Chondrocyte (in vitro differentiated cells): ENCODE results near the gene RASSF9. TPM values are rescaled to one million over a fixed set of nuclear protein-coding genes. Genes with fewer than 3 reads are reported as not detected.

Source experiments
- DNase-seq: peaks from one replicate; pipeline ENCODE4 v3.0.0; 2021; ENCODE audit warnings: mixed read lengths, low spot score
- H3K27ac Mint-ChIP-seq: one replicate; pipeline ENCODE4 v1.8.0; 2021; ENCODE audit warnings: mild to moderate bottlenecking, moderate library complexity, mixed read lengths; ENCODE audit not compliant: unreplicated experiment
- H3K27me3 Mint-ChIP-seq: 2 replicates; pipeline ENCODE4 v1.8.0; 2021; ENCODE audit warnings: low read depth, mixed read lengths
- H3K36me3 Mint-ChIP-seq: 2 replicates; pipeline ENCODE4 v1.8.0; 2021; ENCODE audit warnings: low read depth, mixed read lengths
- H3K4me1 Mint-ChIP-seq: 2 replicates; pipeline ENCODE4 v1.8.0; 2021; ENCODE audit warnings: low read depth, mild to moderate bottlenecking, mixed read lengths
- H3K4me3 Mint-ChIP-seq: one replicate; pipeline ENCODE4 v1.8.0; 2021; ENCODE audit warnings: mild to moderate bottlenecking, moderate library complexity, mixed read lengths; ENCODE audit not compliant: unreplicated experiment
- H3K9me3 Mint-ChIP-seq: 2 replicates; pipeline ENCODE4 v1.8.0; 2021; ENCODE audit warnings: low read depth, mixed read lengths
- CTCF ChIP-seq: fragments of 200-600 bp; sonication (generic); IDR thresholded peaks from 2 replicates; pipeline ENCODE4 v1.5.0; 2021; ENCODE audit warnings: antibody characterized with exemption, mild to moderate bottlenecking, moderate library complexity
- long read RNA-seq: library from polyadenylated mRNA; stranded (forward); transcript quantifications from one replicate; pipeline ENCODE4 v2.0.0, GENCODE V29; 2021
- total RNA-seq: library from RNA; stranded (reverse); gene quantifications from 3 replicates; pipeline ENCODE4 v1.2.1, GENCODE V29; 2021

Gene RASSF9
- total RNA-seq = 0.44 to 0.82 TPM (median 0.47 TPM) in 3 replicates
- long read RNA-seq = 0 reads

DNA sequence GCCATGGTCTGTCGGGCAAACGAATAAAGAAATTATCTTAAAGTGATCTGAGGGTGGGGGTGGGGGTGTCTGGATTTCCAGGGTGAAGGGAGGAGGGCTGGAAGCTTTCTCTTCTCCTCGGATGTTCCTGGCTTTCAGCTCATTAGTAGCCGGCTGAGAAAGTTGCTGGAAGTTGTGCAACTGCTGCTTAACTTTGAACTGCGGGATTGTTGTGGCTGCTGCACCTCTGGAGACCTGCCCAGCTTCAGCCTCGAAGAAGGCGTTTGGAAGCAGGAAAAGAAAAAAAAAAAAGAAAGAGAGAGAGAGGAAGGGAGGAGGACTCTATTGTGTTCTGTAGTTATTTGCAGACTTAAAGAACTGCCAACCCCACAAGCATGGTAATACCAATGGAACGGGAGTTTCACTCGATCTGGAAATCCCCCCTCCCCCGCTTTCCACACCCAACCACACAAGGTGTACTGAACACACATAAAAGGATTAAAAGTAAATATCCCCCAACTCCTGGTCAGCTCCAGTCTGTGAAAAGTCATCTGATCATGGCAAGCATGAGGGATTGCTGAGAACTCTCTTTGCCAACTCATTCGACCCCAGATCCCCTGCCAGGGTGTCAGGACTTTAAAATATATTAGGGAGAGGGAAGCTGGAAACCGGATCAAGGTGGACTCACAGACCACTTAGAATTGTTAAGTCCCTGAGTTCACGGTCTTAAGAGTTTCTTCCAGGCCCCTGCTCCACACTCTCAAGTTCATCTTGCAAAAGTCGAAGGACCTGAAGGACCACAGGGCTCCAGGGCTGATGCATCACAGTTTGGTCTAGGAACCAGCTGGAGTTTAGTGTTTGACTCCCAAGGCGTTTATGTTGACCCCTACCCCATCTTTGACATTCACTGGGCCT lies at the start of gene RASSF9:
Gene RASSF9 (minus strand): TSS at position 213 of the 894 bp plus-strand sequence. CDS start 208 bp downstream, at position 5.
- TF ChIP-seq CTCF = no peak
- Mint-ChIP-seq H3K4me1 (peaks cover 21% of the 10 kb centered on the region), H3K9me3 (no peaks in the 10 kb centered on the region), H3K27me3 (peaks cover 6% of the 10 kb centered on the region), H3K36me3 (no peaks in the 10 kb centered on the region), H3K27ac (peak within 1 kb of the TSS; percentile 32), H3K4me3 (peak within 1 kb of the TSS; percentile 63)
- no peak for DNase-seq

DNA sequence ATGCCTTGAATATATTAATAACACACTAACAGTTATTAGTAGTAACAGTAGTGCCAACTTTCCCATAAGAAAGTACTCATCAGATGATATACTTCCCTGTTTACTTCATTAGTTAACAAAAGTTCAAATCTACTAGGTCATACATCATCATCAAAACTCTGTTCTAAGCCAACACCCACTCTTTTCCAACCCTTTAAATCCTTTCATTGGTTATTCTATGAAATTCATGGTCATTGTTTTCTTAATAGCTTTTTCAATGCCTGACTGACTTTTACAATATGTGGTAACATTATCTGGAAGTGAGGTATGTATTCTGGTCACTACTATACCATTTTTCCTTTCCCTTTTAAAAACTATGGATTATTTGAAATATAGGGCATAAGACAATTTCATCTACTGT lies 47.6 kb upstream of the RASSF9 start:
- no peak overlapping the region for H3K4me3 Mint-ChIP-seq
- no peak for TF ChIP-seq CTCF
- no peak for DNase-seq
- no peaks in the 10 kb centered on the region for H3K4me1 Mint-ChIP-seq
- peaks cover 39% of the 10 kb centered on the region for H3K27me3 Mint-ChIP-seq
- no peaks in the 10 kb centered on the region for H3K9me3 Mint-ChIP-seq
- H3K36me3 Mint-ChIP-seq = no peaks in the 10 kb centered on the region
- no peak overlapping the region for H3K27ac Mint-ChIP-seq

- Mint-ChIP-seq H3K27ac (no peak overlapping the region), H3K4me3 (no peak overlapping the region), H3K27me3 (peaks cover 36% of the 10 kb centered on the region), H3K9me3 (no peaks in the 10 kb centered on the region), H3K4me1 (no peaks in the 10 kb centered on the region), H3K36me3 (no peaks in the 10 kb centered on the region)
- no peak for DNase-seq
- TF ChIP-seq CTCF = no peak
Measured at GRCh38 chr12:85877459-85877858, 41.2 kb upstream of the RASSF9 start.

- TF ChIP-seq CTCF = no peak
- DNase-seq = no peak
- Mint-ChIP-seq H3K4me1 (no peaks in the 10 kb centered on the region), H3K27me3 (peaks cover 43% of the 10 kb centered on the region), H3K36me3 (no peaks in the 10 kb centered on the region), H3K9me3 (no peaks in the 10 kb centered on the region), H3K27ac (no peak within 1 kb of the TSS), H3K4me3 (no peak within 1 kb of the TSS)
Measured at GRCh38 chr12:85874031-85874461, 37.8 kb upstream of the RASSF9 start, which contains the start of gene NTS. NTS (plus strand) TSS chr12:85874295; CDS start chr12:85874404, 109 bp downstream.

GRCh38 chr12:85872497-85873091 lies 36.4 kb upstream of the RASSF9 start:
- DNase-seq = no peak
- no peak overlapping the region for H3K4me3 Mint-ChIP-seq
- no peaks in the 10 kb centered on the region for H3K4me1 Mint-ChIP-seq
- H3K27me3 Mint-ChIP-seq = peaks cover 47% of the 10 kb centered on the region
- peak; percentile 93 for TF ChIP-seq CTCF
- H3K9me3 Mint-ChIP-seq = no peaks in the 10 kb centered on the region
- H3K36me3 Mint-ChIP-seq = no peaks in the 10 kb centered on the region
- H3K27ac Mint-ChIP-seq = no peak overlapping the region
